Keratinocyte (primary cell): ENCODE data around the gene MIEF2. TPM values are rescaled to one million over a fixed set of nuclear protein-coding genes. Genes with fewer than 3 reads are reported as not detected.
A peak's percentile ranks its signal among the peaks of the same experiment; 100 is the strongest.

Experiments used
- DNase-seq: peaks from one replicate; pipeline ENCODE4 v3.0.0-alpha.2; 2011; ENCODE audit warnings: low read depth, missing footprints, low spot score
- FAIRE-seq: peaks from 2 replicates; lab custom pipeline; 2011; peaks lifted over from hg19 to GRCh38; lab: Jason Lieb, UNC
- H2AFZ ChIP-seq: 2 replicates; pipeline ENCODE4 v1.6.0; 2012; ENCODE audit warnings: low read length, control low read depth, inconsistent platforms; ENCODE audit not compliant: control insufficient read depth
- H3K27ac ChIP-seq: 2 replicates; pipeline ENCODE4 v1.5.1; 2011; ENCODE audit warnings: low read length; ENCODE audit not compliant: control insufficient read depth, insufficient read depth
- H3K27me3 ChIP-seq: 3 replicates; pipeline ENCODE4 v1.6.0; 2011; ENCODE audit warnings: low read length; ENCODE audit not compliant: control insufficient read depth, insufficient read depth; ENCODE audit errors: extremely low read depth
- H3K36me3 ChIP-seq, 2 experiments: 2 replicates in 1 of 2; 3 replicates in 1 of 2; pipeline ENCODE4 v1.5.1; 2011; ENCODE audit warnings: low read length in 2 of 2, mild to moderate bottlenecking in 1 of 2; ENCODE audit not compliant: control insufficient read depth in 2 of 2, insufficient read depth in 2 of 2; ENCODE audit errors: extremely low read depth in 1 of 2
- H3K4me1 ChIP-seq: 3 replicates; pipeline ENCODE4 v1.5.1; 2011; ENCODE audit warnings: low read length; ENCODE audit not compliant: control insufficient read depth, insufficient read depth; ENCODE audit errors: extremely low read depth
- H3K4me2 ChIP-seq: 3 replicates; pipeline ENCODE4 v1.6.0; 2011; ENCODE audit warnings: low read depth, low read length; ENCODE audit not compliant: control insufficient read depth, insufficient read depth; ENCODE audit errors: extremely low read depth
- H3K4me3 ChIP-seq, 3 experiments: fragments of 200-600 bp in 1 of 3; sonication (generic) in 1 of 3; 2 replicates in 2 of 3; 3 replicates in 1 of 3; pipeline ENCODE4 v1.5.1; 2011 to 2016; ENCODE audit warnings: low read length in 3 of 3, mild to moderate bottlenecking in 3 of 3, control low read depth in 2 of 3, inconsistent platforms in 1 of 3, low read depth in 1 of 3, mixed read lengths in 1 of 3, mixed run types in 1 of 3, moderate library complexity in 1 of 3; ENCODE audit not compliant: control insufficient read depth in 2 of 3, insufficient read depth in 2 of 3; ENCODE audit errors: extremely low read depth in 1 of 3
- H3K79me2 ChIP-seq: 2 replicates; pipeline ENCODE4 v1.6.0; 2012; ENCODE audit warnings: low read length; ENCODE audit not compliant: control insufficient read depth, insufficient read depth
- H3K9ac ChIP-seq: 3 replicates; pipeline ENCODE4 v1.6.0; 2011; ENCODE audit warnings: low read length; ENCODE audit not compliant: control insufficient read depth, insufficient read depth; ENCODE audit errors: extremely low read depth
- H3K9me1 ChIP-seq: 3 replicates; pipeline ENCODE4 v1.6.0; 2011; ENCODE audit warnings: low read length; ENCODE audit not compliant: control insufficient read depth, insufficient read depth; ENCODE audit errors: extremely low read depth
- H3K9me3 ChIP-seq: 2 replicates; pipeline ENCODE4 v1.5.1; 2012; ENCODE audit warnings: low read depth, low read length; ENCODE audit not compliant: control insufficient read depth
- H4K20me1 ChIP-seq: 3 replicates; pipeline ENCODE4 v1.6.0; 2011; ENCODE audit warnings: low read length; ENCODE audit not compliant: control insufficient read depth, insufficient read depth; ENCODE audit errors: extremely low read depth
- EZH2 ChIP-seq: IDR thresholded peaks from one replicate; pipeline ENCODE4 v1.6.1; 2012; ENCODE audit warnings: inconsistent platforms, mild to moderate bottlenecking, low read length, moderate library complexity
- dilution Hi-C: fragments of 300-500 bp; cut with MboI; formaldehyde crosslinking; loops from one replicate; pipeline ENCODE4 v1.7.0; 2020; ENCODE audit warnings: low sequenced_read_pairs; ENCODE audit not compliant: extremely low pct_ligation_motif_present
- polyA plus RNA-seq, 5 experiments: library from polyadenylated mRNA; depleted of rRNA in 3 of 5; stranded (reverse) in 3 of 5; stranded (forward) in 1 of 5; unstranded in 1 of 5; fragments of >200 nt; gene quantifications; 1 replicate in 1 of 5; 2 replicates in 3 of 5; 3 replicates in 1 of 5; pipeline versions ENCODE4 v1.2.1 to v1.2.3, GENCODE V29; 2011 to 2012; ENCODE audit warnings: missing spikeins in 2 of 5, low read depth in 1 of 5, low replicate concordance in 1 of 5
- TF ChIP-seq, protein P1 (sequence below), 3 experiments: IDR thresholded peaks in 1 of 3; conservative IDR thresholded peaks in 1 of 3; optimal IDR thresholded peaks in 1 of 3; 2 replicates in 2 of 3; 3 replicates in 1 of 3; pipeline versions ENCODE3 to v1.5.1; 2011; ENCODE audit warnings: low read length in 3 of 3, mild to moderate bottlenecking in 3 of 3, moderate library complexity in 2 of 3, control low read depth in 1 of 3, inconsistent platforms in 1 of 3; ENCODE audit not compliant: insufficient read depth in 2 of 3; ENCODE audit errors: extremely low read depth in 1 of 3

Gene MIEF2
- polyA plus RNA-seq, 1 donor (not counting 4 experiments of a cell fraction or from before 2014, with no cell fraction given), result 7.9 TPM

- peaks cover 25 to 31% of the 10 kb centered on the region in 2 experiments for H3K36me3 ChIP-seq
Observed at GRCh38 chr17:18236494-18236893, 24.0 kb upstream of the MIEF2 start.

GRCh38 chr17:18237461-18237860 lies 23.0 kb upstream of the MIEF2 start:
- H3K79me2 ChIP-seq, result no peaks in the 10 kb centered on the region
- H4K20me1 ChIP-seq, result no peaks in the 10 kb centered on the region
- no peak overlapping the region for H3K27ac ChIP-seq
- H3K4me3 ChIP-seq, result no peak overlapping the region
- dilution Hi-C loops, result no loop called here
- no peaks in the 10 kb centered on the region for H3K9me3 ChIP-seq
- no peak overlapping the region for H2AFZ ChIP-seq
- H3K36me3 ChIP-seq, result peaks cover 31% of the 10 kb centered on the region in 2 experiments
- TF ChIP-seq EZH2, result no peak
- TF ChIP-seq, protein P1, sequence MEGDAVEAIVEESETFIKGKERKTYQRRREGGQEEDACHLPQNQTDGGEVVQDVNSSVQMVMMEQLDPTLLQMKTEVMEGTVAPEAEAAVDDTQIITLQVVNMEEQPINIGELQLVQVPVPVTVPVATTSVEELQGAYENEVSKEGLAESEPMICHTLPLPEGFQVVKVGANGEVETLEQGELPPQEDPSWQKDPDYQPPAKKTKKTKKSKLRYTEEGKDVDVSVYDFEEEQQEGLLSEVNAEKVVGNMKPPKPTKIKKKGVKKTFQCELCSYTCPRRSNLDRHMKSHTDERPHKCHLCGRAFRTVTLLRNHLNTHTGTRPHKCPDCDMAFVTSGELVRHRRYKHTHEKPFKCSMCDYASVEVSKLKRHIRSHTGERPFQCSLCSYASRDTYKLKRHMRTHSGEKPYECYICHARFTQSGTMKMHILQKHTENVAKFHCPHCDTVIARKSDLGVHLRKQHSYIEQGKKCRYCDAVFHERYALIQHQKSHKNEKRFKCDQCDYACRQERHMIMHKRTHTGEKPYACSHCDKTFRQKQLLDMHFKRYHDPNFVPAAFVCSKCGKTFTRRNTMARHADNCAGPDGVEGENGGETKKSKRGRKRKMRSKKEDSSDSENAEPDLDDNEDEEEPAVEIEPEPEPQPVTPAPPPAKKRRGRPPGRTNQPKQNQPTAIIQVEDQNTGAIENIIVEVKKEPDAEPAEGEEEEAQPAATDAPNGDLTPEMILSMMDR (optimal IDR thresholded peaks at IDR 0.05 in 1 of 3, IDR thresholded peaks at IDR 0.05 in 1 of 3, conservative IDR thresholded peaks at IDR 0.05 in 1 of 3; ENCODE audit: extremely low read depth in 1 of 3, insufficient read depth in 2 of 3, low read length in 3 of 3), result no peak
- peaks cover 17% of the 10 kb centered on the region for H3K4me1 ChIP-seq
- no peak overlapping the region for H3K9ac ChIP-seq
- no peak for DNase-seq
- H3K27me3 ChIP-seq, result no peaks in the 10 kb centered on the region
- H3K9me1 ChIP-seq, result no peaks in the 10 kb centered on the region
- no peak for FAIRE-seq
- no peak overlapping the region for H3K4me2 ChIP-seq

More at GRCh38 chr17:18236494-18236893, 24.0 kb upstream of the MIEF2 start:
- no peak overlapping the region for H3K4me2 ChIP-seq
- FAIRE-seq (no peak), DNase-seq (no peak)
- no peak for TF ChIP-seq EZH2
- TF ChIP-seq, protein P1 (optimal IDR thresholded peaks at IDR 0.05 in 1 of 3, IDR thresholded peaks at IDR 0.05 in 1 of 3, conservative IDR thresholded peaks at IDR 0.05 in 1 of 3; ENCODE audit: extremely low read depth in 1 of 3, insufficient read depth in 2 of 3, low read length in 3 of 3), result no peak
- H3K9me3 ChIP-seq, result no peaks in the 10 kb centered on the region
- no peaks in the 10 kb centered on the region for H3K79me2 ChIP-seq
- peak overlapping the region; percentile 78 for H3K27ac ChIP-seq
- H3K4me3 ChIP-seq, result no peak overlapping the region
- dilution Hi-C loops, result no loop called here
- no peaks in the 10 kb centered on the region for H3K27me3 ChIP-seq
- H3K9ac ChIP-seq, result no peak overlapping the region
- H4K20me1 ChIP-seq, result no peaks in the 10 kb centered on the region
- no peak overlapping the region for H2AFZ ChIP-seq
- H3K4me1 ChIP-seq, result peaks cover 17% of the 10 kb centered on the region
- no peaks in the 10 kb centered on the region for H3K9me1 ChIP-seq
